CD4-positive, alpha-beta T cell treated with Interleukin-21 for 1 hour (primary cell): Measurements from ENCODE around the gene SPARC.

Source experiments
- DNase-seq: peaks from one replicate; pipeline ENCODE4 v3.0.0-alpha.2; 2020

The SPARC gene

DNA sequence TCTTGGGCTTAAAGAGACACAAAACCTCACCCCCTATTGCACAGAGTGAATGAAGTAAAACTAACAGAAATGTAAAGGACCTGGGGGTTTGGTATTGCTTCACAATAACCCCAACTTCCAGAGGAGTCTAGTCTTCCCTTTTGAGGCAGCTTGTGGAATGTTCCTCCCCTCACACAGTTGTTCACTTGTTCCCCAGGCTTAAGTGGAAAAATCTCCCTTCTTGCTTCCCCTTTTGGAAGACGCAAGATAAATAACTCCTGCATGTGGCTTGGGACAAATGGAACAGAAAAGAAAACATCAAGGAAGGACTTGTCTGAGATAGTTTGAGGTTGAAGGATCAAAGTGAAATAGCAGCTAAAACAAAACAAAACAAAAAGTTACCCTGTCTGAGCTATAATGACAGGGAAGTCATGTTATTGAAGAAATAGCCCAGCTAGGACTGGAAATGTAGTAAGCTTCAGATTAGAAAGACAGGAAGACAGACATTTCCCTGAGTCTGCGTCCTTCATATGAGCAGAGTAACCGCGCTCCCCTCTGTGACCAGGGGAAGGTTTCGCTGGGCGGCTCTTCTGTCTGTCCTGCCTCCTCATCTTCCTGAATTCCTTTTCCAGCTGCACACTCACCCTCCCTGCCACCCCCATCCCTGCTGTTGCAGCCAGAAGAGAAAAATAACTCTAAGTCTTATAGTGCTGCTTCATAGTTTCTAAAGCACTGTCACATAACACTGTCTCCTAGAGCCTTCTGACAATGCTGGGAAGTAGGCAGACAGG lies 8.8 kb downstream of the SPARC start:
- no peak for DNase-seq

DNA sequence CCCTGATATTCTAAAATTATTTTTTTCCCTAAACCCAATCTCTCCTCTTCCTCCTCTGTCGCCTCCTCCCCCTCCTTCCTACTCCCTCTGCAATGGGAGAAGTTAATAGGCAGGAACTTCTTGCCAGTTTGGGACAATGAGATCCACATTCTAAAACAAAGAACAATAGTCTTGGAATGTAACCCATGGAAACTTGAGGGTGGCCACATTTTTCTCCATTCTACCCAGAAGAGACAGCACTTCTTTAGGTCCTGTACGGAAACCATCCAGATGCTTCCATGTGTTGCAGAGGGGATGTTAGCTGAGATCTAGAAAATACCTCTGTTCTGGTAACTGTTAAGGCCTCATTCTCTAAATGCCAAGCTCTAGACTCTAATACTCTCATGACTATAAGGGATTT lies 10.0 kb downstream of the SPARC start:
- DNase-seq = no peak

DNA sequence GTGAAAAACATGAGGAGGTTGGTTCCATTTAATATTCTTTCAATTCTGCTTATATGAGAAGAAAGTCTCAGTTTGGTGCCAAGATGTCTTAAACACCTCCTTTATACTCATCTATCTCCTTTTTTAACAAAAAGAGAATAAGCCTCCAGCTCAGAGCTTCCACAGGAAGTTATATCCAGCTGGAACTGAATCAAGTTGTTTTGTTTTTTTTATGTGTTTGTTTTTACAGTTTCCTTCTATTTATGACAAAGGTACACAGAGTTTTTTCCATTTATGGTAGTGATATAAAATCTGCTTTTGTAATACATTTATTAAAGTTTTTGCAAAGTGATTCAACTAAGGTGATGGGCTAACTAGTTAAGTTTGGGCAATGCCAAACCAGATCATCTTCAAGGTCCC lies 10.4 kb downstream of the SPARC start:
- DNase-seq = no peak

DNA sequence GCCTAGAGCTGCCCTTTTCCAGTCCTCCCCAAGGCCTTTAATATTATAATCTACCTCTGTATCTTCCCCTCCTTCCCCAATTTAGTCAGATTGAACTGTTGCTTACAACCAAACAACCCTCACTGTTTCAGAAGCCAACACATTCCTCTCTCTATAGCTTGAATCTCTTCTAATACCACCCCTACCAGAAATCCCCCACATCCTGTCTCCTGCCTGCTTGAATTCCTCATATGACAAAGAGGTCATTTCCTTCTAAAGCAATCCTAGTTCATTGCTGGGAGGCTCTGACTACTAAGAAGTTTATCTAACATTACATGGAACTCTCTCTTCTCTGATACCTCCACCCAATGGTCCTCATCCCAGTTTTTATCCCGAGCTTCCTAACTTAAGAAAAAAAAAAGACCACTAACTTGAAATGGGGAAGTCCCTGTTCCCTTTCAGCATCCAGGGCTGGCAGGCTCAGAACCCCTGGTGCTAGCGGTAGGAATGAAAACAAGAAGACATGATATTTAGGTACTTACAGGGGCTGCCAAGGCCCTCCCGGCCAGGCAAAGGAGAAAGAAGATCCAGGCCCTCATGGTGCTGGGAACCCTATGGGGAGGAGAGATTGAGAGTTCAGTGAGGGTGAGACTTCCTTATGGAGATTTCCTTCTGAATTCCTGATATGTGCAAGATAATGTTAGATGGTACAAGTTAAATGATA lies 11.0 kb downstream of the SPARC start:
- DNase-seq = no peak

DNA sequence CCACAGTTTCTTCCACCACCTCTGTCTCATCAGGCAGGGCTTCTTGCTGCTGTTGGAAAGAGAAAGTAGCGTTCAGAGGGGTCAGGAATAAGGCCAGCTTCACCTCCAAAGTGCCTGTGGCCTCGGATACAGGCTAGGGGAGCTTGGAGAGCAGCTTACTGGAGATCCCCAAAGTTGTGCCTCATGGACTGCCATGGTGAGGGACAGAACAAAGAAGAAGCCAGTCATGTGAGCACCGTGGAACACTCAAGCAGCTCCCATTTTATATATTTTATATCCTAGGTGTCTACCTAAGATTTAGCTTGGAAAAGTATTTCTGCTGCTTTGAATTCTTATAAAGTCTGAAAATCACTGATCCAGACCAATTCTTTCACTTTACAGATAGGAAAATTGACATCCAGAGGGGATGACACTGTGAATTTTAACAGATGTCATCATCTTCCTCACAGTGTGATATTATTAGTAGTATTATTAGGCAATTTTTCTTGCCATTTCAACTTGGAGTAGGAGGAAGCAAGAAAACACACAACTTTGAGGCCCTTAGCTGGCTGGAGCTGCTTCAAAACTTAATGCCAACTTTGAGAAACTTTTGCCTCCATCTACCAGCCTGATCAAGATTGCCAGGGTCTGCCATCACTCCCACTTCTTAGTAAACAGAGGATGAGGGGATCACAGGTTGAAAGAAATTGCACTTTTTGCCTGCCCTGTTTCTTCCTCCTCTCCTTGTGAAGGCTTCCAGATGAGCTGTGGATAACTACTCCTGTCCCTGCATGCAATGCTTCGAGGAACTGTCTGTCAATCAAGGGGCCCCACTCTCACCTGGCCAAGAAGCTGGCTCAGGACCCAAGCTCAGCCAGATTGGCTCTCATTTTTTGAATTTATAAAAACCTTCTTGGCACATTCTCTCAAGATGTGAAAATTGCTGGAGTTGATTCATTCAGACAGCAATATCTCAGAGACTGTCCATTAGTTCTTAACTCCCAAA lies 11.8 kb downstream of the SPARC start:
- DNase-seq = no peak

DNA sequence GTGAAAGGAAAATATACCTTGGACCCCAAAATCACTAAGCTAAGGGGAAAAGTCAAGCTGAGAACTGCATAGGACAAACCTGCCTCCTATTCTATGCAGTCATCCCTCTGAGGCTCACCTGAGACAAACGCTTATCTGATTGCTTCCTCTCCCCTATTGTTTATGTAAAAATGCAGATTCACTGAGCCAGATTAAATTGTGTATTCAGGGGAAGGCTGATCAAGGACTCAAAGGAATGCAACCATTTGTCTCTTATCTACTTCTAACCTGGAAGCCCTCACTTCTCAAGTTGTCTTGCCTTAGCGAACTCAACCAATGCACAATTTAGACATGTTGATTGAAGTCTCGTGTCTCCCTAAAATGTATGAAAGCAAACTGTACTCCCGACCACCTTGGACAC lies 13.3 kb downstream of the SPARC start:
- no peak for DNase-seq

DNA sequence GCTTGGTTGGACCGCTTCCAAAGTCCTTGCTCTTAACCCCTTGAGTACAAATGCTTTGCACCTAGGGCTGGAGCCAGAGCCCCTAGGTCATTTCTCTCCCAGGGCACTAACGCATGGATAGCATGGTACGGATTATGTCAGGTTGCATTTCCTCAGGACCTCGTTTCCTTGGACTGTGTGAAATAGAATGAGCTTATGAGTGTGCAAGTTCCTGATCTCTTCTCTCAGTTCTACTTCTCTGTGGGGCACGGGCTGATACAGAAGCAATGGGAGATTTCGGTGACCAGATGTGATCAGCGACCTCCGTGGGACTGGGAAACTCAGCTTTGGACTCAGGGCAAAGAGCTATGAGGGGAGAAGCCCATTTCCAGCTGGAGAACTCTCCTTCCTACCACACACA lies 14.2 kb downstream of the SPARC start:
- no peak for DNase-seq

DNA sequence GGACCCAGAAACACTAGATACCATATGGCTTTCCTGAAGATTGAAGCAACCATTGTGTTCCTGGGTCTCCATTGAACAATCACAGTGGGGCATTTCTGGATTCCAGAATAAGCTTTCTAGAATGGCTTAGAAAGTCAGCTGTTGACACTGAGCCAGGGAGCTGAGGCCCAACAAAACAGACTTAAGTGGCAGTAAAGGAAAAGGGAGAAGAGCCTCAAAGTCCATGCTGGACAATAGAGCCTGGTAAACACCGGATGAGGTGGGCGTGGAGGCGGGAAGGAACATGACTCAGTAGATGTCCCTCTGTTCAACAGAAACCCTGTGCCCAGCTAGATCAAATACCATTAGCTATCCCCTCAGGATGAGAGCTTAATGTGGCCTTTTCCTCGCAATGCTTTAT lies 14.8 kb downstream of the SPARC start:
- DNase-seq = no peak

DNA sequence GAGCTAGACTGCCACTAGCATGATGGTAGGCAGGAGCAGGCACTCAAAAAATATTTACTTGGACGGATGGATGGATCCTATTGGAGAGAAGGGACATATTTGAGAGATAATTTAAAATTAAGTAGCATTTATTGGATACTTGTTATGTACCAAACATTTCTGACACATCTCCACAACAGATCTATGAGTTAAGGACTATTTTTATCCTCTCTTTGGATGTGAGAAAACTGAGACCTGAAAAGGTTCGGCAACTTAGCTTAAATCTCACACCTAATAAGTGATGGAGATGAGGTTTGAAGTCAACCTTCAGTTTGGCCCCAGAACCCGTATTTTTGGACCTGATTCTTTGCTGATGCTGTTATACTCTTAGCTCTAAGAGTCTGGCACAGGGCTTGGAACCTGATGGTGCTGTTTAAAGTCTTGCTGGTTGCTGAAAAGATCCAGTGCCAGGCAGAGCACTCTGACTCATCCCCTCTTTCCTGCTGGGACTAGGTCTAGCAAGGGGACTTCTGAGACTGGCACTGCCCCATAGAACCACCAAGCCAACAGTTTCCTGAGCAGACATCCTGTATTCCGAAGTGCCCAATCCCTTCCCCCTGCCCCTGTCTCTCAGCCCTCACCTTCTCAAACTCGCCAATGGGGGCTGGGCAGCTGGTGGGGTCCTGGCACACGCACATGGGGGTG lies 15.6 kb downstream of the SPARC start:
- DNase-seq = no peak

DNA sequence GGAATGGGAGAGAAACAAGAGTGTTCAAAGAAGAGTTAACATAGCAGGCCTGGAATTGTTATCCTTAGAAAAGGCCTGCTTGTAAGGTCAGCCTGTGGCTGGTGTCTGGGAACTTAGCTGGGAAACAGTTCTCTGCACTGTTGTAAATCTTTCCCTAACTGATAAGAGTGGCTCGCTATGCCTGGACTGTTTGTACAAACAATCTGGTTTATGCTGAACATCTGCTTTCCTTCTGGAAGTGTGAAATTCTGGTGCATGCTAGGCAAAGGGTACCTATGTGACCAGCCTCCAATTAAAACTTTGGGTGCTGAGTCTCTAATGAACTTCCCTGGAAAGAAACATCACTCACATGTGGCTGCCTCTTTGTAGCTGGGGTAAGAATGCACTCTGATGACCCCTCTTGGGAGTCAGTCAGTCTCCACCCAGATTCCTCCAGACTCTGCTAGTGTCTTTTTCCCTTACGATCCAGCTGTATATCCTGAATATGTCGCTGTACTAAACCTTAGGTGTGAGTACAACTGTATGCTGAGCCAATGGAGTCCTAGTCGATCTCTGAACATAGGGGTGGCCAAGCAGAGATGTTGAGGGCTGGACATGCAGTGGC lies 16.5 kb downstream of the SPARC start:
- no peak for DNase-seq

DNA sequence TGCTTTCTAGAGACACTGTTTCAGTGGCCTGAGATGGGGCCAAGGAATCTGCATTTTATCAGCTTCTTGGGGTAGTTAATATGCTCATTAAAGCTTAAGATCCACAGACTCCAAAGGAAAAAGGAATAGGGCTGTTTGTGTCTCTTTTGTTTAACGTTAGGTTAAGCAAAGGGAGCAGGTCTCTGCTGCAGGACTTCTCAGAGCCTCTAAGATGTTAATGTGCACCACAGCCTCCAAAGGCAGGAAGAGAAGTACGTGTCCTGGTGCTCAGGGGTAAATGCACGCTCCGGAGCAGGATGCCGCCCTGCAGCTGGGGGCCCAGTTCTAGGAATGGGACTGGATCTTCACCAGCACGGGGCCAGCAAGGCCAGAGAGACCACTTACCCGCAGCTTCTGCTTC lies 19.6 kb downstream of the SPARC start:
- DNase-seq = no peak

DNA sequence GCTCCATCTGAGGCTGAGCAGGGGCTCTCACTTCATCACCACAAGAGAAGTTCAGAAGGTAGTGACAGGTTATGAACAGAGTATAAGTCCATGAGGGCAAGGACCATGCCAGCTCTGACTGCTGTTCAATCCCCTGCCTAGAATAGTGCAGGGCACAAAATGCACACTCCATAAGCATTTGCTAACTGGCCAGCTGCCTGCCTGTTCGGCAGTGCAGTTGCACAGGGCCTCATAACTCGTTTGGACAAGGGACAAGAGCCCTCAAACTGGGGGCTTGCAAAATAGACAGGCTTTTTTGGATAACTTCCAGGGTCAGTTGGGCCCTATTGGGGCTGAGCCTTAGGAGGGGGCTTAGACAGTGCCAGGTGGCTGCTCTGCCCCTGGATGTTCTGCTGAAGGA lies 21.1 kb downstream of the SPARC start:
- no peak for DNase-seq

DNA sequence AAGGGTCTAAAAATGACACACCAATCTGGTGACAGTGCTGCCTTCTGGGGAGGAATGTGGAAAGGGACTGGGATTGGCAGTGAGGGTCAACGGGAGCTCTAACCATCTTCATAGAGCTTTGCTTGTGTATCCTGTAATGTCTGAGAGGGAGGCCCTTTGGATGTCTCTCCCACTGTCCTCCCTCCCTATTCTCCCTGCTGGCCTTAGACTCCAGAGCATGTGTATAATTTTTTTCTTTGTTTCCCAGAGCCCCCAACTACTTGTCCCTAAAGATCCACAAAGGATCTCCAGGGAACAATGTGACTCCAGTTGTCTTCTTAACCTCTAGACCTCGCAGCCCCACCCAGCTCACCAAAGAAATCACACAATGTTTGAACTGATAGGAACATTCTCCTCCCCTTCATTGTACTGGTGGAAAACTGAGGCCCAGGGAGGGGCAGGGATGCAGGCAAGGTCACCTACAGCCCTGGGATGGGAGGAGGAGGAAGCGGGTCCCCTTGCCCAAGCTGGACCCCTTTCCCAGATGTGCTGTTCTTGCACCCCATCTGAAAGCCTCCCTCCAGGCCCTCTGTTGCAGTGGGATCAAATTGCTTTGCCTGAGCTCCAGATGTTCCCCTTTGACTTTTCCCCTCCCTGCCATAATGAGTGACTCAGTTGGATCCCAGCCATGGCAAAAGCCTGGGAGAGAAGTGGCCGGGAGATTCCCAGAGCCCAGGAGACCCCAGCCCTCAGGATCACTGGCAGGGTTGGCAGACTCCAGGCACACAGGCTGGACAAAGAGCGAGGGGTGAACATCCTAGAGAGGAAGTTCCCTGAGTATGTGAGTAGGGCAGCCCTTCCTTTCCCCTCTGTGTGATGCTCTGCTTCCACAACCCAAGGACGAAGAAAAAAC lies 21.8 kb downstream of the SPARC start:
- no peak for DNase-seq

DNA sequence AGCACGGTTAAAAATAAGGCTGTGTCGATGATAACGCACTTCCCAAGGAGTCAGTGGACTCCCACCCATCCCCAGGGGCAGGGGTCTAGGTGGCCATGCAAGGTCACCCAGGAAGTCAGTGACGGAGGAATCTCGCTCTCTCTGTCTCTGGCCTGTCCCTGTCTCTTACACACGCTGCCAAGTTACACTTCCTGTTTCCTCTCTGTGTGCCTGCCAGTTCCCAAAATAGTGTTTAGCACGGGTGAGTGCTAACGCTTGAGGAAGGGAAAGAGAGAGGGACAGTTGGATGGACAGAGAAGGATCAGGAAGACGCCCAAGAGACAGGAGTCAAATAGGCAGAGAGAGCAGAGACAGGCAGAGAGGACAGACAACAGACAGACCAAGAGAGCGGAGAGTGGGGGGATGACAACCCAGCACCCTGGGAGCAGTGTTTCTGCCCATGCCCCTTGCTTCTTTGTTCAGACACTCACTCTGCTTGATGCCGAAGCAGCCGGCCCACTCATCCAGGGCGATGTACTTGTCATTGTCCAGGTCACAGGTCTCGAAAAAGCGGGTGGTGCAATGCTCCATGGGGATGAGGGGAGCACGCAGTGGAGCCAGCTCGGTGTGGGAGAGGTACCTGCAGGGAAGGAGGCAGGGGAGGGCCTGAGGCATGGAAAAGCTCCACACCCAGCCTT lies 23.0 kb downstream of the SPARC start:
- no peak for DNase-seq

DNA sequence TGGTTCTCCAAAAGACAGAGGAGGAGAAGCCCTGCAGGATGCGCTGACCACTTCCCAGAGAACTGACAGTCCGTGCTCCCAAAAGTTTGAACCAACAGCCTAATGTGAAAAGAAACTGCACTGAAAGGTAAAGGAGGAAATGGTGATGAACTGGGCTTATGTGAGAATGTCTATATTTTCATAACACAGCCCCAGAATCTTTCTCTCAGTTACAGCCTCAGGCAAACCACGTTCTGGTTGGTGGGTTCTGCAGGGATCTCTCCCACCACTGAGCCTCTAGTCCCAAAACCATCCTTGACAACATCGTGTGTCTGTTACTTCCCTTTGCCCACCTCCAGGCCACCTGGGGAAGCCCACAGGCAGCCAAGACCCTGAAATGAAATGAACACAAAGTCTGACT lies 23.9 kb downstream of the SPARC start:
- no peak for DNase-seq

DNA sequence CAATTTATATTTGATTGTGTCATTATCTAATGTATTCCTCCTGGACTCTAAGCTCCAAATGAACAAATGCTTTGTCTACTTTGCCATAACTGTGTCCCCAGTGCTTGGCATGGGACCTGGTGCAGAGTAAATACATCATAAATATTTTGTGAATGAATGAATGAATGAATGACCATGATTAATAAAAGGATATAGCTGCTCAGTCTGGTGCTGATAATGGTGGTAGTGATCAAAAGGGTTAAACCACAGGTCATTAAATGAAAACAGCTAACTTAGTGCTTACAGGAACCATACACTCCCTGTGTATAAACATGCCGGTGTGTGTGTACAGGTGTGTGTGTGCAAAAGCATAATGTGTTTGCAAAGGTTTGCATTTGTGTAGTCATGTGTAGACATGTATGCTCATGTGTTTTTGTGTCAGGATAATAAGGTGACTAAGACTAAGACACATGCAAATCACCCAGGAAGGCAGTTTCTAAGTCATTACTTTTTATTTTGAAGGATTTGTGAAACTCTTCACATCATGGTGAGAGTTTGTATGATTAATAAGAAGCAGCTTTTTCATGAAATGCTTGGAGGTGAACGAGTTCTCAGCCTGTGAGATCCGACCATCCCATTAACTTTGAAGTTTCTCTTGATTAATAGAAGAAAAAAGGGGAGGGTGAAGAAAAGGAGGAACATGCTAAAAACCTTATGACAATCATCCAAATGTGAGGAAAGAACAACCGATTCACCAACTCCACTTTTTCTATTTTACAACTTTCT lies 24.6 kb downstream of the SPARC start:
- no peak for DNase-seq

DNA sequence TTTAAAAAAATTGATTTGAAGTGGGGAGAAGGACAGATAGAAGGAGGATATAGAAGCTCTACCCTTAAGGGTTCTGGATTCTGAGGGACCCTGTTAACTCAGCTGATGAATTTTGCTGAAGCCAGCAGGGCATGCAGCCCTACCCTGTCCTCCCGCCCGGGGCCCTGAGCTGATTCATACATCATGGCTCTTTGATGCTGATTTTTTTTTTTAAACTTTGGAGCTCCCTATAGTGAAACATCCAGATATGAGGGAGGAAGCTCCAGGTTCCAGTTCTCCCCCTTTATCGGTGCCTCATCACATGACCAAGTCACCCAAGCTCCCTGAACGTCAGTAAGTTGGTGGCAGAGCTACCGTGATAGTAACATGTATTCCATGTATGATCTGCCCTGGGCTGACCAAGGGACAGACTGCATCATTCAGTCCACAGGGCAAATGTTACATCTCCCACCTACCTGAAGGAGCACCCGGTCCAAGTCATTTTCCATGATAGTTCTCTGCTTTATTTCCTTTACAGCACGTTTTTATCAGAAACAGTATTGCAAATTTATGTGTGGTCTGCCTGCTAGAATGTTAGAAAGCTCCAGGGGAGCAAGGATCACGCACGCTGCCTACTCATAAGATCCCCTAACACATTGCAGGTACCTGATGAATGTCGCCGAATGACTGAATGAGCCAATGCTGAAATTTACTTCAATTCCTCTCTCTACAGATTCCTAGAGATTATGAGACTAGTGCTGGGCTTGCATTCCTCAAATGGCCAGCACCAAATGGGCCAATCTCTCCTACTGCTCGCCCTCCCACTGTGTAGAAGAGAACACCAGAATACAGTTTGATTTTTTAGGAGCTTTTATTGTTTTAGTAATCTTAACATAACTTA lies 25.9 kb downstream of the SPARC start:
- DNase-seq = no peak

DNA sequence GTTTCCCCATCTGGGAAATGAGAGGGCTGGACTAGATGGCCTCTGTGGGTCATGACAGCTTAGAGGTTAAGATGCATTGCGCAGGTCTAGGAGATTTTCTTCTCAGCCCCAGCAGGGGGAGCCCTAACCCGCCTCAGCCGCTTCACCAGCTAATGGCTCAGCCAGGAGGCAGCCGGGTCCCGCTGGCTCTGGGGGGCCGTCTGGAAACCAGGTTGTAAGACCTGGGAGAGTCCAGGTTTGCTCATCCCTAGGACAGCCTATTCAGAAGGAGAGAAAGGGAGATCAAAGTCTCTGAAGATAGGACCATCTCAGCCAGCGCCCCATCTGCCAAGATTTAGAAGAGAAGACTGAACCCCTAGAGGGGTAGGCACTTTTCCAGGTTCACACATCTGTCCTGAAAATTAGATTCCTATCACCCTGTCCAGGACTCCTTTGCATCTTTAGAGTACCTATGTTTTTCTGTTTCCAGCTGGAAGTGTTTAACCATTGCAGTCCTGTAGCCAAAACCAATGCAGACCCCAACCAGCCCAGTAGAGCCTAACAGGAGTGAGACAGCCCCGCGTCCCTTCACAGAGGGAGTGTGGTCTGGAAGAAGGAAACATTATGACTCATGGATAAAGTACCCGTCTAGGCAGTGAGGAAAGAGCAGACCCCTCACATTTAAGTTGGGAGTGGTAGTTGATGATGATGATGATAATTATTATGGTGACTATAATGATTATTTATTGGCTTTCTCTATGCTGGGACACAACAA lies 27.5 kb downstream of the SPARC start:
- DNase-seq = peak; percentile 77
